Urinary bladder (tissue), 4 donors: ENCODE measurements around the gene SREBF2. TPM values are rescaled to one million over a fixed set of nuclear protein-coding genes. Genes with fewer than 3 reads are reported as not detected.
"Not testable (repeated sequence)": the region's sequence is repeated elsewhere in the genome, so short reads cannot be mapped to it uniquely, and the experiment has no call there.

Experiments used
- DNase-seq: peaks from one replicate; pipeline ENCODE4 v3.0.0-alpha.2; 2015; ENCODE audit errors: extremely low spot score
- H3K27ac ChIP-seq: one replicate; pipeline ENCODE4 v1.5.1; 2013; ENCODE audit warnings: low read depth, mild to moderate bottlenecking, moderate library complexity
- H3K36me3 ChIP-seq: one replicate; pipeline ENCODE4 v1.6.1; 2013; ENCODE audit warnings: mild to moderate bottlenecking, moderate library complexity; ENCODE audit not compliant: insufficient read depth
- H3K4me1 ChIP-seq: one replicate; pipeline ENCODE4 v1.6.1; 2013; ENCODE audit warnings: mild to moderate bottlenecking, moderate library complexity; ENCODE audit not compliant: insufficient read depth
- H3K4me3 ChIP-seq: one replicate; pipeline ENCODE4 v1.5.1; 2013; ENCODE audit warnings: low read depth, low read length
- WGBS: extraction: QIAGEN DNeasy Blood & Tissue Kit; methylation state at CpG from one replicate; pipeline ENCODE4 v1.1.7; 2013; 5-methylcytosine and 5-hydroxymethylcytosine counted together
- polyA plus RNA-seq: library from polyadenylated mRNA; stranded (reverse); fragments of 200-250 nt; gene quantifications from one replicate; pipeline ENCODE4 v1.2.3, GENCODE V29; 2013
- total RNA-seq: library from RNA; depleted of rRNA; stranded (reverse); fragments of >200 nt; gene quantifications from one replicate; pipeline ENCODE4 v1.2.3, GENCODE V29; 2014
- donor health status: healthy with polysubstance abuse.
- donor health status: healthy.

Gene SREBF2
- total and polyA plus RNA-seq, 2 donors: 49.7 to 51.3 TPM

GRCh38 chr22:41826430-41827383, 6.2 kb upstream of the SREBF2 start:
- WGBS: 56% methylated on average over 11 of the region's 11 CpGs

GRCh38 chr22:41827671-41828070, 5.2 kb upstream of the SREBF2 start:
- DNase-seq: no peak
- H3K27ac ChIP-seq: no peak overlapping the region
- no peaks in the 10 kb centered on the region for H3K4me1 ChIP-seq

More at GRCh38 chr22:41826430-41827383, 6.2 kb upstream of the SREBF2 start:
- DNase-seq: no peak
- Histone ChIP-seq H3K27ac (no peak overlapping the region), H3K4me1 (no peaks in the 10 kb centered on the region), H3K36me3 (no peaks in the 10 kb centered on the region), H3K4me3 (no peak overlapping the region)

GRCh38 chr22:41828516-41828915, 4.4 kb upstream of the SREBF2 start:
- H3K27ac ChIP-seq: no peak overlapping the region
- no peak overlapping the region for H3K4me3 ChIP-seq
- DNase-seq: no peak
- WGBS: 89% methylated on average over 4 of the region's 4 CpGs
- H3K4me1 ChIP-seq: no peaks in the 10 kb centered on the region
- H3K36me3 ChIP-seq: no peaks in the 10 kb centered on the region

More at GRCh38 chr22:41827671-41828070, 5.2 kb upstream of the SREBF2 start:
- WGBS: 81% methylated on average over 6 of the region's 6 CpGs
- Histone ChIP-seq H3K4me3 (no peak overlapping the region), H3K36me3 (no peaks in the 10 kb centered on the region)

GRCh38 chr22:41830174-41830573, 2.7 kb upstream of the SREBF2 start:
- DNase-seq: no peak
- no peak overlapping the region for H3K27ac ChIP-seq
- 95% methylated on average over 3 of the region's 3 CpGs for WGBS
- no peaks in the 10 kb centered on the region for H3K36me3 ChIP-seq
- no peaks in the 10 kb centered on the region for H3K4me1 ChIP-seq
- no peak overlapping the region for H3K4me3 ChIP-seq

GRCh38 chr22:41831383-41831782, 1.5 kb upstream of the SREBF2 start:
- Histone ChIP-seq H3K4me1 (no peaks in the 10 kb centered on the region), H3K36me3 (no peaks in the 10 kb centered on the region), H3K4me3 (no peak overlapping the region), H3K27ac (no peak overlapping the region)
- WGBS: 69% methylated on average over 6 of the region's 6 CpGs
- DNase-seq: no peak

- H3K4me3 ChIP-seq: peak overlapping the region; percentile 88
- 11% methylated on average over 17 of the region's 17 CpGs for WGBS
- H3K27ac ChIP-seq: peak overlapping the region; percentile 76
- H3K36me3 ChIP-seq: no peaks in the 10 kb centered on the region
- H3K4me1 ChIP-seq: no peaks in the 10 kb centered on the region
- no peak for DNase-seq
These were observed 915 bp upstream of the SREBF2 start for GRCh38 chr22:41831828-41832552.

- Histone ChIP-seq H3K27ac (peak overlapping the region; percentile 91), H3K4me3 (peak overlapping the region; percentile 88), H3K4me1 (no peaks in the 10 kb centered on the region), H3K36me3 (no peaks in the 10 kb centered on the region)
- under 1% methylated on average over 85 of the region's 86 CpGs for WGBS
- DNase-seq: no peak
These were observed 582 bp downstream of the SREBF2 start for GRCh38 chr22:41833369-41834004.

GRCh38 chr22:41834005-41834944, 1.4 kb downstream of the SREBF2 start:
- WGBS: 13% methylated on average over 14 of the region's 14 CpGs
- Histone ChIP-seq H3K4me3 (peak overlapping the region; percentile 88), H3K4me1 (no peaks in the 10 kb centered on the region), H3K36me3 (no peaks in the 10 kb centered on the region), H3K27ac (no peak overlapping the region)
- no peak for DNase-seq

- DNase-seq, H3K4me3 ChIP-seq, H3K4me1 ChIP-seq, H3K36me3 ChIP-seq, H3K27ac ChIP-seq: not testable (repeated sequence)
- WGBS: 91% methylated on average over 8 of the region's 8 CpGs
These were observed 2.6 kb downstream of the SREBF2 start for GRCh38 chr22:41835462-41835861.

GRCh38 chr22:41836551-41836950, 3.6 kb downstream of the SREBF2 start:
- WGBS: 83% methylated on average over 2 of the region's 2 CpGs
- H3K4me1 ChIP-seq: no peaks in the 10 kb centered on the region

GRCh38 chr22:41838842-41839618, 6.1 kb downstream of the SREBF2 start:
- peaks cover 1% of the 10 kb centered on the region for H3K4me1 ChIP-seq
- WGBS: 61% methylated on average over 1 of the region's 1 CpG
- H3K36me3 ChIP-seq: no peaks in the 10 kb centered on the region
- peak overlapping the region; percentile 0 for H3K27ac ChIP-seq
- no peak for DNase-seq
- H3K4me3 ChIP-seq: no peak overlapping the region

More at GRCh38 chr22:41836551-41836950, 3.6 kb downstream of the SREBF2 start:
- DNase-seq: no peak
- Histone ChIP-seq H3K27ac (no peak overlapping the region), H3K36me3 (no peaks in the 10 kb centered on the region), H3K4me3 (no peak overlapping the region)

GRCh38 chr22:41840216-41840615, 7.3 kb downstream of the SREBF2 start:
- Histone ChIP-seq H3K27ac (no peak overlapping the region), H3K4me1 (peaks cover 1% of the 10 kb centered on the region), H3K36me3 (no peaks in the 10 kb centered on the region), H3K4me3 (no peak overlapping the region)
- no peak for DNase-seq
- WGBS: 88% methylated on average over 5 of the region's 5 CpGs
